ENCODE data around the gene PDE11A. TPM values are rescaled to one million over a fixed set of nuclear protein-coding genes. Genes with fewer than 3 reads are reported as not detected.

The PDE11A gene
- total and polyA plus RNA-seq, 2 of the 13 experiments (the other 11 are each of a cell fraction or from before 2014, with no cell fraction given): 1.2 to 1.7 TPM

GRCh38 chr2:177889818-177890460 lies 182.6 kb downstream of the PDE11A start:
- TF ChIP-seq TP53 (CRISPR knock-in tag; conservative IDR thresholded peaks at IDR 0.05): no peak
- no peak for TF ChIP-seq POLR2G (IDR thresholded peaks at IDR 0.05; ENCODE audit: low read depth, low read length)
- ChIA-PET CTCF (ENCODE audit: low intra/inter-chr PET ratio, low total read pairs) (no interaction called here), POLR2A (no interaction called here)
- Histone ChIP-seq H3K9me3 (ENCODE audit: low read length) (no peaks in the 10 kb centered on the region), H3K27me3 (ENCODE audit: control insufficient read depth in 1 of 2, insufficient read depth in 2 of 2, low read length in 2 of 2) (no peaks in the 10 kb centered on the region), H3K9ac (ENCODE audit: insufficient read depth, low read depth, low read length) (no peak overlapping the region), H2AFZ (ENCODE audit: low read length) (no peak overlapping the region), H3K36me3 (replicated peaks in 1 of 2; ENCODE audit: control insufficient read depth in 1 of 2, insufficient read depth in 2 of 2, low read length in 2 of 2) (no peaks in the 10 kb centered on the region), H3K79me2 (ENCODE audit: insufficient read depth, low read length) (no peaks in the 10 kb centered on the region), H4K20me1 (ENCODE audit: insufficient read depth, low read length) (no peaks in the 10 kb centered on the region), H3K27ac (ENCODE audit: extremely low read length, insufficient read depth, low read length) (no peak overlapping the region), H3K4me2 (ENCODE audit: low read depth, low read length) (no peak overlapping the region), H3K4me1 (ENCODE audit: insufficient read depth, low read length) (no peaks in the 10 kb centered on the region), H3K4me3 (replicated peaks in 1 of 3; ENCODE audit: insufficient read depth in 1 of 3, low read depth in 2 of 3, low read length in 3 of 3) (no peak overlapping the region)
- DNase-seq (ENCODE audit: low spot score) (no peak), FAIRE-seq (no peak), ATAC-seq (no peak)
- intact Hi-C loops (cut with micrococcal nuclease; ENCODE audit: unreplicated experiment): no loop called here
- in situ Hi-C loops (cut with HindIII; ENCODE audit: extremely low pct_ligation_motif_present, low pct_unique_long_range_greater_than_20kb): no loop called here
- no TSS peak for BruUV-seq (replicated peaks)
- WGBS (ENCODE audit: low lambda C conversion rate): 59% methylated on average over 1 of the region's 1 CpG

- DNase-seq (ENCODE audit: low spot score): no peak
- BruUV-seq (replicated peaks): no TSS peak
- Histone ChIP-seq H4K20me1 (ENCODE audit: insufficient read depth, low read length) (no peaks in the 10 kb centered on the region), H3K27me3 (ENCODE audit: control insufficient read depth in 1 of 2, insufficient read depth in 2 of 2, low read length in 2 of 2) (no peaks in the 10 kb centered on the region), H3K36me3 (replicated peaks in 1 of 2; ENCODE audit: control insufficient read depth in 1 of 2, insufficient read depth in 2 of 2, low read length in 2 of 2) (no peaks in the 10 kb centered on the region), H3K4me3 (replicated peaks in 1 of 3; ENCODE audit: insufficient read depth in 1 of 3, low read depth in 2 of 3, low read length in 3 of 3) (no peak overlapping the region), H3K27ac (ENCODE audit: extremely low read length, insufficient read depth, low read length) (no peak overlapping the region), H3K4me2 (ENCODE audit: low read depth, low read length) (no peak overlapping the region), H3K79me2 (ENCODE audit: insufficient read depth, low read length) (no peaks in the 10 kb centered on the region), H2AFZ (ENCODE audit: low read length) (no peak overlapping the region), H3K9ac (ENCODE audit: insufficient read depth, low read depth, low read length) (no peak overlapping the region), H3K4me1 (ENCODE audit: insufficient read depth, low read length) (no peaks in the 10 kb centered on the region), H3K9me3 (ENCODE audit: low read length) (no peaks in the 10 kb centered on the region)
- in situ Hi-C loops (cut with HindIII; ENCODE audit: extremely low pct_ligation_motif_present, low pct_unique_long_range_greater_than_20kb) (no loop called here), intact Hi-C loops (cut with micrococcal nuclease; ENCODE audit: unreplicated experiment) (no loop called here)
- no peak for TF ChIP-seq THAP11 (CRISPR knock-in tag; IDR thresholded peaks at IDR 0.05)
- TF ChIP-seq BHLHE40 (IDR thresholded peaks at IDR 0.05; ENCODE audit: low read length): peak; percentile 29; the same call in 1 of the 2 replicates
- ATAC-seq: no peak
- POLR2A ChIA-PET: no interaction called here
- CTCF ChIA-PET (ENCODE audit: low intra/inter-chr PET ratio, low total read pairs): no interaction called here
- FAIRE-seq: peak; percentile 43
- WGBS (ENCODE audit: low lambda C conversion rate): 15% methylated on average over 2 of the region's 2 CpGs
Measured at GRCh38 chr2:177888581-177888980, 184.0 kb downstream of the PDE11A start.
